HEK293 (cell line): ENCODE results near the gene DYNLT4.
"Not testable (repeated sequence)": the region's sequence is repeated elsewhere in the genome, so short reads cannot be mapped to it uniquely, and the experiment has no call there.

Source experiments
- CTCF ChIA-PET: fragments of 350-600 bp; formaldehyde crosslinking; extraction: SDS; loops from one replicate; lab custom pipeline; 2021; ENCODE audit warnings: antibody characterized with exemption; lab: Yijun Ruan, JAX
- POLR2A ChIA-PET: fragments of 300-600 bp; formaldehyde crosslinking; extraction: SDS; loops from one replicate; lab custom pipeline; 2020; ENCODE audit warnings: antibody characterized with exemption, inconsistent platforms; lab: Yijun Ruan, JAX
- H3K27ac ChIP-seq: fragments of 200-500 bp; sonication (Bioruptor generic); 2 replicates; pipeline ENCODE4 v1.5.1; 2014; ENCODE audit warnings: low read depth, low read length, control low read depth, inconsistent platforms; ENCODE audit errors: extremely low read depth
- H3K36me3 ChIP-seq, 2 experiments: fragments of 200-500 bp in 1 of 2; sonication (Bioruptor generic) in 1 of 2; 1 replicate in 1 of 2; 2 replicates in 1 of 2; pipeline ENCODE4 v1.5.1; 2014 to 2017; ENCODE audit warnings: inconsistent platforms in 2 of 2, low read length in 2 of 2; ENCODE audit not compliant: control insufficient read depth in 2 of 2, insufficient read depth in 1 of 2
- H3K4me1 ChIP-seq: fragments of 200-500 bp; sonication (Bioruptor generic); 2 replicates; pipeline ENCODE4 v1.5.1; 2014; ENCODE audit warnings: mild to moderate bottlenecking, low read length, inconsistent platforms; ENCODE audit not compliant: control insufficient read depth, insufficient read depth
- H3K4me3 ChIP-seq: 2 replicates; pipeline ENCODE4 v1.5.1; 2011; ENCODE audit warnings: low read depth, mild to moderate bottlenecking, control low read depth, low read length, moderate library complexity
- H3K9me3 ChIP-seq: fragments of 200-500 bp; sonication (Bioruptor generic); 2 replicates; pipeline ENCODE4 v1.5.1; 2014; ENCODE audit warnings: low read depth, low read length, inconsistent platforms; ENCODE audit not compliant: control insufficient read depth, insufficient read depth
- AEBP2 ChIP-seq: fragments of 450-650 bp; formaldehyde crosslinking; IDR thresholded peaks from 2 replicates; pipeline ENCODE4 v1.5.1; 2016; ENCODE audit warnings: missing biosample characterization, missing genetic modification characterization, borderline replicate concordance
- BCL11A ChIP-seq: fragments of 450-650 bp; formaldehyde crosslinking; IDR thresholded peaks from 2 replicates; pipeline ENCODE4 v1.5.1; 2016; ENCODE audit warnings: low read depth, missing biosample characterization, missing genetic modification characterization
- GLIS2 ChIP-seq: fragments of 450-650 bp; formaldehyde crosslinking; IDR thresholded peaks from 2 replicates; pipeline ENCODE4 v1.5.1; 2016; ENCODE audit warnings: missing biosample characterization, missing genetic modification characterization
- PATZ1 ChIP-seq: fragments of 450-650 bp; formaldehyde crosslinking; IDR thresholded peaks from 2 replicates; pipeline ENCODE4 v1.5.1; 2016; ENCODE audit warnings: missing biosample characterization, missing genetic modification characterization
- PRDM2 ChIP-seq: fragments of 450-650 bp; formaldehyde crosslinking; IDR thresholded peaks from 2 replicates; pipeline ENCODE4 v1.5.1; 2016; ENCODE audit warnings: missing biosample characterization, missing genetic modification characterization, borderline replicate concordance
- ZBTB48 ChIP-seq: fragments of 450-650 bp; formaldehyde crosslinking; IDR thresholded peaks from 2 replicates; pipeline ENCODE4 v1.5.1; 2016; ENCODE audit warnings: missing biosample characterization, missing genetic modification characterization
- ZFP69B ChIP-seq: fragments of 450-650 bp; formaldehyde crosslinking; IDR thresholded peaks from 2 replicates; pipeline ENCODE4 v1.5.1; 2016; ENCODE audit warnings: missing biosample characterization, missing genetic modification characterization
- ZNF10 ChIP-seq: fragments of 450-650 bp; formaldehyde crosslinking; IDR thresholded peaks from 2 replicates; pipeline ENCODE4 v1.5.1; 2017; ENCODE audit warnings: missing biosample characterization, missing genetic modification characterization
- ZNF174 ChIP-seq: fragments of 450-650 bp; formaldehyde crosslinking; IDR thresholded peaks from 2 replicates; pipeline ENCODE4 v1.5.0; 2017; ENCODE audit warnings: missing biosample characterization, mild to moderate bottlenecking, missing genetic modification characterization
- ZNF184 ChIP-seq: fragments of 450-650 bp; IDR thresholded peaks from 2 replicates; pipeline ENCODE4 v1.5.1; 2018; ENCODE audit warnings: missing biosample characterization, mild to moderate bottlenecking, missing genetic modification characterization
- ZNF26 ChIP-seq: fragments of 450-650 bp; formaldehyde crosslinking; IDR thresholded peaks from 2 replicates; pipeline ENCODE4 v1.5.1; 2016; ENCODE audit warnings: missing biosample characterization, missing genetic modification characterization
- ZNF280C ChIP-seq: fragments of 450-650 bp; formaldehyde crosslinking; IDR thresholded peaks from 2 replicates; pipeline ENCODE4 v1.5.1; 2016; ENCODE audit warnings: missing biosample characterization, missing genetic modification characterization
- ZNF514 ChIP-seq: fragments of 450-650 bp; formaldehyde crosslinking; IDR thresholded peaks from 2 replicates; pipeline ENCODE4 v1.5.1; 2016; ENCODE audit warnings: missing biosample characterization, missing genetic modification characterization
- ZNF791 ChIP-seq: fragments of 450-650 bp; formaldehyde crosslinking; IDR thresholded peaks from 2 replicates; pipeline ENCODE4 v1.5.1; 2016; ENCODE audit warnings: missing biosample characterization, missing genetic modification characterization
- ZSCAN16 ChIP-seq: fragments of 450-650 bp; formaldehyde crosslinking; IDR thresholded peaks from 2 replicates; pipeline ENCODE4 v1.5.1; 2016; ENCODE audit warnings: missing biosample characterization, missing genetic modification characterization
- ZSCAN30 ChIP-seq: fragments of 450-650 bp; IDR thresholded peaks from 2 replicates; pipeline ENCODE4 v1.5.1; 2018; ENCODE audit warnings: missing biosample characterization, mild to moderate bottlenecking, missing genetic modification characterization, moderate library complexity

Gene DYNLT4

GRCh38 chr1:44775078-44775929 lies 31.8 kb downstream of the DYNLT4 start, which contains the start of gene RPS8 (continued):
- peak; percentile 82 for TF ChIP-seq PATZ1 (tag by site-specific recombination)
- TF ChIP-seq ZNF791 (tag by site-specific recombination), result no peak
- peak; percentile 86; the same call in 1 of the 2 replicates for TF ChIP-seq BCL11A (tag by site-specific recombination)
- TF ChIP-seq AEBP2 (tag by site-specific recombination), result no peak
- TF ChIP-seq ZSCAN30 (tag by site-specific recombination), result peak; percentile 92; the same call in 1 of the 2 replicates
- TF ChIP-seq ZBTB48, result peak; percentile 67; the same call in 1 of the 2 replicates
- no peak for TF ChIP-seq ZNF10 (tag by site-specific recombination)
- TF ChIP-seq ZNF184, result no peak
- TF ChIP-seq ZNF26 (tag by site-specific recombination), result no peak
- TF ChIP-seq ZFP69B (tag by site-specific recombination), result peak; percentile 70; the same call in 1 of the 2 replicates
- no peak for TF ChIP-seq ZNF174 (tag by site-specific recombination)
- TF ChIP-seq, all 188 proteins: peak for 65

- H3K27ac ChIP-seq, H3K9me3 ChIP-seq, H3K4me1 ChIP-seq, H3K4me3 ChIP-seq: not testable (repeated sequence)
- CTCF ChIA-PET, result interaction anchor here (1.3 to 1.7 kb wide), 2 partner anchors 19 to 35 kb away, joined by 4 read pairs; partner anchors contain the start of gene RNU5D-1
- POLR2A ChIA-PET, result interaction anchor here (1.4 to 2.4 kb wide), 5 partner anchors 9 to 92 kb away, joined by 4 to 15 read pairs (median 5); partner anchors contain the start of genes ARMH1, BTBD19, RNU5D-1 and RPS8
- peaks cover 40 to 69% of the 10 kb centered on the region in 2 experiments for H3K36me3 ChIP-seq
Observed at GRCh38 chr1:44766421-44766820, 40.7 kb downstream of the DYNLT4 start.

- Histone ChIP-seq H3K4me3 (no peak overlapping the region), H3K36me3 (peaks cover 56 to 98% of the 10 kb centered on the region in 2 experiments), H3K9me3 (no peaks in the 10 kb centered on the region), H3K27ac (no peak overlapping the region), H3K4me1 (no peaks in the 10 kb centered on the region)
- CTCF ChIA-PET, result interaction anchor here (1.3 kb wide), 1 partner anchor 32 kb away, joined by 5 read pairs; no protein-coding TSS in a partner anchor
- POLR2A ChIA-PET, result interaction anchor here (0.9 to 3.4 kb wide), 4 partner anchors 8 to 39 kb away, joined by 3 to 17 read pairs (median 5); partner anchors contain the start of gene RPS8
- TF ChIP-seq ZSCAN16 (tag by site-specific recombination) (no peak), GLIS2 (tag by site-specific recombination) (no peak), PRDM2 (tag by site-specific recombination) (no peak), ZNF514 (tag by site-specific recombination) (no peak), ZNF280C (tag by site-specific recombination) (no peak)
Observed at GRCh38 chr1:44760876-44761275, 46.3 kb downstream of the DYNLT4 start.
